GM18505 (cell line): ENCODE results near the gene PRSS22.

Source experiments
- ATAC-seq: cut with Tn5 transposase; IDR thresholded peaks from one replicate; pipeline ENCODE4 v1.9.1; 2021; ENCODE audit not compliant: unreplicated experiment
- POLR2A ChIP-seq: IDR thresholded peaks from 4 replicates; pipeline ENCODE4 v1.6.1; 2011; ENCODE audit warnings: borderline replicate concordance; ENCODE audit not compliant: insufficient read depth, insufficient read length; ENCODE audit errors: extremely low read depth

The PRSS22 gene

DNA sequence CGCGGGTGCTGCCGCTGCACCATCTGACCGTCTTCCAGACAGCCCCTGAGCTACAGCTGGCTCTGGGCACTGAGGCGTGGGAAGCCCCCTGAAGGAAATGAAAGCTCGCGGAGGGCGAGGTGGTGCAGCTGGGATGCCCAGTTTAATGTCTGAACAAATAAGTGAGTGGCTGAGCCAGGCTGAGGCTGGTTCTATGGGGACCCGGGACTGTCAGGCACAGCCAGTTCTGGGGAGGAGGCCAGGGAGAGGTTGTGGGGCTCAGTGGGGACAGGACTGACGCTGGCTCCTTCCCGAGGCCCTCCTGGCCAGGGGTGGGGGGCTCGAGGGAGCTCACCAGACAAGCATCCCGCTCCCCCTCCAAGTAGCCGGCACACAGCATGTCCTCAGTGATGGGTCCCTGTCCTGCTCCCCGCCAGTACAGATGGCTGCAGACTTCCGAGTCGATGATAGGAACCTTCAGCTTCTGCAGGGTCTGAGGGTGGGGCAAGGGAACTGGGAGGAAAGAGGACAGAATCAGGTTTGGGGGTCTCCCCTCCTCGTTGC is 4.4 kb downstream of the PRSS22 start:
- no peak for TF ChIP-seq POLR2A
- ATAC-seq: no peak

DNA sequence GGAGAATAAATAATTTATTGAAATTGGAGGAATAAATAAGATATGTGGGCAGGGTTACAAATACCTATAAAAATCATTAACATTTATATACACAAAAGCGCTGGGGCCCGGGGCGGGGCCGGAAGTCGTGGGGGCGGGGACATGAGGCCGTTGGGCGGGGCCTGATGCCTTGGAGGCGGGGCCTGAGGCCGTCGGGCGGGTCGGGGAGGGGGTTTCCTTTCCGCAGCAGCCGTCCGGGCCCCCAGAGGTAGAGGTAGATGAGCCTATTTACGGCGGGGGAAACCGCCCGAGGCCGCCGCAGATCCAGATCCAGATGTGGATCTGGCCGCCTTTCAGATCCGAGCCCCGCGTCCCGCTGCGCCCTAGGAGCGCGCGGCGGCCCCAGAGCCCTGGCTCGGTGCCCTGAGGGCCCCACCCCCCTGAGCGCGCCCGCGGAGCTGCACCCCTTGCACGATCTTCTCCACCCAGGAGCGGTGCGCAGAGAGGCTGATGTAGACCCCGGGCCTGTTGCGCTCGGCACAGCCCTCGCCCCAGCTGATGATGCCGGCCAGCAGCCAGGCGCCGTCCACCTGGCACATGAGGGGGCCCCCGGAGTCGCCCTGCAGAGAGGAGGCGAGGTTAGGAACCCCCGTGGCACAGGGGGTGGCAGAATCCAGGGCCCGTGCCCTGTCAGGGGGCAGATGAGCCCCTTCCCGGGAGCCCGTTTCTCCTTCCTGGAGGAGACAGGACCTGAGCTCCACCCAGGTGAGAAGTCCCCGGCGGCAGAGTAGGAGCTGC is 5.1 kb downstream of the PRSS22 start:
- no peak for TF ChIP-seq POLR2A
- no peak for ATAC-seq

DNA sequence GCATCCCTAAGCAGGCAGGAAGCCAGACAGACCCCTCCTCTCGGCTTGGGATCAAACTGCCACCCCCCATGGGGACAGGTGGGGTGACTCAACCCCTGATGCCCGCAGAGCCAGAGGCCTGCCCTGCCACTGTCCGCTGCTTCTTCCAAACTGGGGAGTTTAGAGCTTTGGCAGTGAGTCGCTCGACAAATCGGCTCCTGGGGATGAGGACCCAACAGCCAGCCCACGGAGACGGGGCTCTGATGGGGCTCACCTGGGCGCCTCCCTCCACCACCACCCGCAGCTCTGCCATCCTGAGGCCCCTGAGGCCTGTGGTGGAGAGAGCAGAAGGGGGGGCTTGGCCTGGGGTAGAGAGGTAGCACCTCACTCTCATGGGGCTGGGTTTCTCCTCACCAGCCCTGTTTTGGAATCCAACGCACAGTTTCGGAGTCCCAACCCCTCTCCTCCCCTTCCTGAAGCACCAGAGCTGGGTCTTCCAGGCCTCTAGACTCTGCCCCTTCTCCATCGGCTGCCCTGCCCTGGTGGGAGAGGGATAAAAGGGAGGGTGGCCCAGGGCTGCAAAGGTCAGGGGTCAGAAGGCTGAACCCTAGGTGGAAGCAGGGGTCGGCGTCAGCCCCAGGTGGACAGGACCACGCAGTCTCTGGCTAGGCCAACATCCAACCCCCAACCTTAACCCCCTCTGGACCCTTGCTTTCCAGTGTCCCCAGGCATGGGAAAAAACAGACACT is 5.8 kb downstream of the PRSS22 start:
- no peak for TF ChIP-seq POLR2A

DNA sequence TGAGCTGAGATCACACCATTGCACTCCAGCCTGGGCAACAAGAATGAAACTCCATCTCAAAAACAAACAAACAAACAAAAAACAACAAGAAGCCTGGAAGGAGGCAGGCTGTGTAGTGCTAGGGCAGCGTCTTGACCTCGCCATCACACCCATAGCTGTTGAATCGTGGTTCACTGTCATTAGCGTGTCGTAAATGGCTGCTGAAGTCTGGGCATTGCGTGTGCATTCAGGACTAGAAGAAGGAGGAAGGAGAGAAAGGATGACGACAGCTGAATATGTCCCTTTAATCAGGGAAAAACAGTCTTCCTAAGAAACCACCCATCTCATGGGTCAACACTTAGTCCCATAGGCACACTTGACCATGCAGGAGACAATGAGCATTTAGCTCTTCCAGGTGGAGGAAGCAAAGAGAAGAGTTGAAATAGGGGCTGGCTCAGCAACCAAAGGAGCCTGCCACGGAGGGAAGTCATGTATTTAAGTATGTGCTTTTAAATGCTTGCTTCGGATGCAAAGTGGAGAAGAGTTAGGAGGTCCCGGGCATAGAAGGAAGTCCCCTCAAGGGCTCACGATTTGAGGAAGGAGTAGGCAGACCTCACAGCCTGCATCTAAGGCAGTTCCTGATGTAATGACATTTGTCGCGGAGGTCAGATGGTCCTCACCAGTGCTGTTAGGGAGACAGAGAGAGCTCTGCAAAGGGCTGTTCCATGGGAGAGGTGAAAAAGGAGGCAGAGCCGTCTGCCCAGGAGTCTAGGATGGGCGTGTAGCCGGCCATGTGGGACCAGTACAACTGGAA is 8.8 kb downstream of the PRSS22 start:
- no peak for TF ChIP-seq POLR2A
- ATAC-seq: no peak

More for the DNA sequence above, 5.8 kb downstream of the PRSS22 start:
- ATAC-seq: no peak

DNA sequence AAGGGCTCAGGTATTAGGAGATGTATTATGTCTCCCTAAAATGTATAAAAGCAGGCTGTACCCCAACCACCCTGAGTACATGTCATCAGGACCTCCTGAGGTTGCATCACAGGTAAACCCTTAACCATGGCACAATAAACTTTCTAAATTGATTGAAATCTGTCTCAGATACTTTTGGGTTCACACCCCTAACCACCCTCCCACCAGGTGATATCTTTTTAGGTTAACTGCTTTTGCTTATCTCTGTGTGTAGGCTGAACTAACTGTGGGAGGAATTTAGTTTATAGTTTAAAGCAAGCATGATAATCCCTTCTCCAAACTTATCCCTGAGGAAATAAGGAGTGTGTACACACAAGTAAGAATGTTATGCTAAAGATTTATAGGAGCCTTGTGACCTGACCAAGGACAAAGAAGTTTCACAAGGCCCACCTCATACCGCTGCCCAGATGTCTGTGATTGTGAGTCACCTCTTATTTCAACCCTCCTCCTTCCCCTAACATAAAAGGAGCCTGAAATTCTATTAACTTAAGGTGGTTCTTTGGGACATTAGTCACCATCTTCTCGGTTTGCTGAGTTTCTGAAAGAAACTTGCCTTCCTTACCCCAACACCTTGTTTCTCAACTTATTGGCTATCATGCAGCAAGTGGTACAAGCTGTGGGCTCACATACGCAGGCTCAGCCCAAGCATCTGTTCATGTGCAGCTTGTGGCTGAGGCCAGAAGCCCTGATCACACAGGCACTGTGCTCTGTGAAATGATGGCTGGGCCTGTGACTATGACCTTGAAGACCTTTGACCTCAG is 11.3 kb downstream of the PRSS22 start:
- no peak for TF ChIP-seq POLR2A
- no peak for ATAC-seq

GRCh38 chr16:2845116-2845515 is 12.9 kb downstream of the PRSS22 start:
- ATAC-seq: no peak
- no peak for TF ChIP-seq POLR2A

- no peak for ATAC-seq
- no peak for TF ChIP-seq POLR2A
Observed at GRCh38 chr16:2843526-2843925, 14.4 kb downstream of the PRSS22 start.

DNA sequence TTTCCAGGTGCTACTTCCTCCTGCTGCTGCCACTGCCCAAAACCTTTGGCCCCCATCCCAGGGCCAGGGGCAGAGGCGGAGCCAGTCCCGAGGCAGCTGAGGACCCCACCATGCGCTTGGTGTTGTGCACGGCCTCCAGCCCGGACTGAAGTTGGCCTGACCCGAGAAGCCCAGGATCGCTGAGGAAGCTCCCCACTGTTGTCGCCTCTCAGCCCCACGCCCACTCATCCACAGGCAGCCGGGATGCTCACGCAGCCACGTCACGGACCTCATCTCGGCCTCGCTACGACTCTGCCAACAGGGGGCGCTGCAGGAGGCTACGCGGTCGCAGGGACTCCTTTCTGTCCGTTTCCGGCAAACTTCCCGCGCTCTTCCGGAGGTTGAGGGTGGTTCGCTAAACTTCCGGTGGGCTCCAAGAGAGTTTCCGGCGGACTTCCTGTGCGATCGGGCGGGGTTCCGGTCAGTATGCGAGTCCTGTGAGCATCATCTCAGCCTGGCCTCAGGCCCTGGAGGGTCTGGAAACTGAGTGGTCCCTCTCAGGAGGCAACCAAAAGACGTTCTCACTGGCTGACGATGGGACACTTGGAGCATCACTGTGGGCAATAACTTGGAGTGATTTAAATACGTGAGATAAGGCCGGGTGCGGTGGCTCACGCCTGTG is 15.5 kb downstream of the PRSS22 start:
- TF ChIP-seq POLR2A: no peak
- ATAC-seq: no peak

DNA sequence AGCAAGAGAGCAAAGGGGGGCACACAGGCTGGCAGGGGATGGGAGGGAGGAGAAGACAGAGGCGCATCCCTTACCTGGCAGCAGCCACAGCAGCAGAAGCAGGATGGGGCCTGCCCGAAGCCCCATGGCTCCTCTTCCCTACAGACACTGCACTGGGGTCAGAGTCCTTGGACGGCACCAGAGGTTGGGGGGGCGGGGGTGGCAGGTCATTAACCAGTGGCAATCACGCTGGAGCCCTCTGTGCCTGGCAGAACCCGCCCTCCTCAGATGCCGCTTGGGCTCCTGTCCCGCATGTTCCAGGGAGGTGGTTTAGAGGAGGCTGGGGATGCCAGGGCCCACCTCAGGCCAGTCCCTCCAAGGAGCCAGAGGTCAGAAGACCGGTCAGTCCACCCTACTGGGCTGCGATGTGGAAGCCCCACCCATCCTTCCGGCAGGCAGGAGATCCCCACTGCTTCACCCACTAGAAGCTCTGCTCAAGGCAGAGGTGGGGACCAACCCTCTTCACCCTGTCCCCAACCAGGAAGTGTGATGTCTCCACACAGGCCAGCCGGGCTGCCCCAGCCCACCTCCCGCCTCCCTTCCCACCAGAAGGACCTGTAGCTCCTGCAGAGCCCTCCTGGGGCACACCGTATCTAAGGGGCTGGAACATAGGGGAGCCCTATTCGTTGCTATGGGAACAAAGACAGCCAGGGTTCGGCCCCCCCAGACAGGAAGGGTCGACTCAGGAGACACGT is 16.2 kb downstream of the PRSS22 start:
- TF ChIP-seq POLR2A: no peak
- ATAC-seq: no peak

DNA sequence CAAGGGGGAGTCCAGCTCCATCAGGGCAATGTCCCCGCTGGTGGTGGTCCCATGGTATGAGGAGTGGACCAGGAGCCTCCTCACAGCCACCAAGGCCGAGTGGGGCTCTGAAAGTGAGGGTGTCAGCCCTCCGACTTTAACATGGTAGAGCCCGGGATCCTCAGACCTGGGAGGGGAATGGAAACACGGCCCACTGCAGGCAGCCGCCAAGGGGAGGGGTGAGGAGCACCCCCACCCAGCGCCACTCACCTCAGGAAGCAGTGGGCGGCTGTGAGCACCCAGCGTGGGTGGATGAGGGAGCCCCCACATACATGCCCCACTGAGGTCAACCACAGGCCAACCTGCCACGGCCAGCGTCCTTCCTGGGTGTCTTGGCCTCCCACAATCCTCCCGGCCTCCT is 17.1 kb downstream of the PRSS22 start:
- TF ChIP-seq POLR2A: no peak
- no peak for ATAC-seq

DNA sequence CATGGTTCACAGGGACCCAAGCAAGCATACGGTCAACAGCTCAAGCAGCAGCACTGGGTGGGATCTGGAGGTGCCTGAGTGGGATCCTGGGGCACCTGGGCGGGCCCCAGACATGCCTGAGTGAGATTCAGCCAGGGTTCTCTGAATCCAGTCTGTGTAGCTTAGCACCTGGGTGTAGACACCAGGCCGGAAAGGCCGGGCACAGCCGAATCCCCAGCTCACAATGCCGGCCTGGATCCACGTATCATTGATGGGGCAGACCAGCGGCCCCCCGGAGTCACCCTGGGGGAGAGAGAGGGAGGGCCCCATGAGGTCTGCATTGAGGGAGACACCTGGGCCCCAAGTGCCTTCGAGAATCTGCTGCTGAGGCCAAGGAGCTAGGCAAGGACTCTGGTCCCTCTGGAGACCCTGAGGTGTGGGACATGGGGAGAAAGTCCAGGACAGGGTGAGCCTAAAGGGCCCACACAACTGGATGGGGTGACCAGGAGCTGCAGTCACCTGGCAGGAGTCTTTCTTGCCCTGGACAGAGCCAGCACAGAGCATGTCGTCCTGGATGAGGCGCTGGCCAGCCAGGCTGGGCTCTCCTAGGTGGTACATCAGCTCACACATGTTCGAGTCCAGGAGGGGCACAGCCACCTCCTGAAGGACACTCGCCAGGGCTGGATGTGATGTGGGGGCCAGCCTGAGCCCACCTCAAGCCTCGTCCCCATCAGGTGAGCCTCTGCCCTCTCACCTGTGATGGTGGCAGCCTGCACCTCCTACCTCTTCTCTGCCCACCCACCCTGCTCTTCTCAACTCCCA is 18.1 kb downstream of the PRSS22 start:
- no peak for ATAC-seq
- TF ChIP-seq POLR2A: no peak
